Cardiac muscle cell (in vitro differentiated cells and primary cell): ENCODE results near the gene FBXO48. TPM values are rescaled to one million over a fixed set of nuclear protein-coding genes. Genes with fewer than 3 reads are reported as not detected.
"Not testable (repeated sequence)": the region's sequence is repeated elsewhere in the genome, so short reads cannot be mapped to it uniquely, and the experiment has no call there.

Source experiments
- DNase-seq, 2 donors: peaks; one replicate each; pipeline versions ENCODE4 v3.0.0 to v3.0.0-alpha.2; 2010 to 2017; ENCODE audit warnings: low read depth in 1 of 2, low spot score in 1 of 2
- H3K27ac ChIP-seq: fragments of 200-600 bp; sonication (generic); 2 replicates; pipeline ENCODE4 v1.5.1; 2016
- H3K27me3 ChIP-seq: fragments of 200-600 bp; sonication (generic); 2 replicates; pipeline ENCODE4 v1.6.0; 2016; ENCODE audit warnings: control low read depth
- H3K36me3 ChIP-seq: fragments of 200-600 bp; sonication (generic); 2 replicates; pipeline ENCODE4 v1.5.1; 2016; ENCODE audit warnings: control low read depth
- H3K4me1 ChIP-seq: fragments of 200-600 bp; sonication (generic); 2 replicates; pipeline ENCODE4 v1.8.1; 2017; ENCODE audit warnings: low read depth, mild to moderate bottlenecking, mixed run types
- H3K4me3 ChIP-seq: fragments of 200-600 bp; sonication (generic); 2 replicates; pipeline ENCODE4 v1.5.1; 2016; ENCODE audit warnings: mild to moderate bottlenecking
- H3K9me3 ChIP-seq: fragments of 200-600 bp; sonication (generic); 2 replicates; pipeline ENCODE4 v1.5.1; 2017; ENCODE audit warnings: low read depth, mild to moderate bottlenecking, control low read depth
- polyA plus RNA-seq: library from polyadenylated mRNA; unstranded; fragments of >200 nt; fragmentation: Nextera tagmentation; extraction: Ambion mirVana; gene quantifications from 2 replicates; pipeline ENCODE4 v1.2.1, GENCODE V29; 2016
- total RNA-seq: library from RNA; depleted of rRNA; stranded (reverse); fragments of >200 nt; gene quantifications from 2 replicates; pipeline ENCODE4 v1.2.3, GENCODE V29; 2016
- TF ChIP-seq, protein P1 (sequence below): IDR thresholded peaks from 2 replicates; pipeline ENCODE4 v1.5.1; 2012; ENCODE audit warnings: low read depth, mild to moderate bottlenecking, low read length

The FBXO48 gene
- total and polyA plus RNA-seq, 2 experiments from 2014 or later = 0.50 to 0.66 TPM

- H3K27me3 ChIP-seq = no peaks in the 10 kb centered on the region
- H3K4me3 ChIP-seq = no peak overlapping the region
- DNase-seq = no peak
Measured at GRCh38 chr2:68454719-68455118, 12.4 kb downstream of the FBXO48 start.

DNA sequence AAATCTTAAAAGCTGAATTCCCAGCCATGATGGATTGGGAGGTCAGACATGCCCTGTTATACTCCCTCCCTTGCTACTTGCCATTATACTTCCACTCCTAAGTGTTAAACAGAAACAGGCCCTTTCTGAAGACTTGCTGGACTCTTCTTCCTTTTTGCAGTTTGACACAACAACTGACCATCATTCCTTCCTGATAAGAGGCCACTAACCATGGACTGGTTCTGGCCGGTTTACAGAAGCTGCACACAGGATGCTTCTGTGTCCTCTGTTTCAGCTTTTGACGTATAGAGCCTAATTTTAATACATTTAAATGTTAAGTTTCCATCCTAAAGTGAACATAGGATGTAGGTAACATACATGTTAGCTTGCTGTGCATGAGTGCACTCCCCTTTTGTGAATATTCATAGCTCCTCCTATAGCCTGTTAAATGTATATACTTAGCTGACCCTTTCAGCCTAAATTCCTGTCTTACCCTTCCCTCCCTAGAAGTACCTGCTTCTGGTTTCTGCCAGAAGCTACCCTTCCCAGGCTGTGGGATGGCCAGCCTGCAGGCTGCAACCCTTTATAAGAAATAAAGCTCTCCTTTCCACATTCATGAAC, 13.2 kb downstream of the FBXO48 start:
- H3K9me3 ChIP-seq = no peaks in the 10 kb centered on the region
- no peaks in the 10 kb centered on the region for H3K36me3 ChIP-seq
- no peak for DNase-seq
- no peak overlapping the region for H3K4me3 ChIP-seq
- TF ChIP-seq, protein P1, sequence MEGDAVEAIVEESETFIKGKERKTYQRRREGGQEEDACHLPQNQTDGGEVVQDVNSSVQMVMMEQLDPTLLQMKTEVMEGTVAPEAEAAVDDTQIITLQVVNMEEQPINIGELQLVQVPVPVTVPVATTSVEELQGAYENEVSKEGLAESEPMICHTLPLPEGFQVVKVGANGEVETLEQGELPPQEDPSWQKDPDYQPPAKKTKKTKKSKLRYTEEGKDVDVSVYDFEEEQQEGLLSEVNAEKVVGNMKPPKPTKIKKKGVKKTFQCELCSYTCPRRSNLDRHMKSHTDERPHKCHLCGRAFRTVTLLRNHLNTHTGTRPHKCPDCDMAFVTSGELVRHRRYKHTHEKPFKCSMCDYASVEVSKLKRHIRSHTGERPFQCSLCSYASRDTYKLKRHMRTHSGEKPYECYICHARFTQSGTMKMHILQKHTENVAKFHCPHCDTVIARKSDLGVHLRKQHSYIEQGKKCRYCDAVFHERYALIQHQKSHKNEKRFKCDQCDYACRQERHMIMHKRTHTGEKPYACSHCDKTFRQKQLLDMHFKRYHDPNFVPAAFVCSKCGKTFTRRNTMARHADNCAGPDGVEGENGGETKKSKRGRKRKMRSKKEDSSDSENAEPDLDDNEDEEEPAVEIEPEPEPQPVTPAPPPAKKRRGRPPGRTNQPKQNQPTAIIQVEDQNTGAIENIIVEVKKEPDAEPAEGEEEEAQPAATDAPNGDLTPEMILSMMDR = no peak
- H3K27me3 ChIP-seq = no peaks in the 10 kb centered on the region
- H3K27ac ChIP-seq = no peak overlapping the region
- H3K4me1 ChIP-seq = no peaks in the 10 kb centered on the region

More at GRCh38 chr2:68454719-68455118, 12.4 kb downstream of the FBXO48 start:
- TF ChIP-seq, protein P1 = no peak
- no peaks in the 10 kb centered on the region for H3K4me1 ChIP-seq
- H3K36me3 ChIP-seq = no peaks in the 10 kb centered on the region
- no peak overlapping the region for H3K27ac ChIP-seq
- H3K9me3 ChIP-seq = no peaks in the 10 kb centered on the region

DNA sequence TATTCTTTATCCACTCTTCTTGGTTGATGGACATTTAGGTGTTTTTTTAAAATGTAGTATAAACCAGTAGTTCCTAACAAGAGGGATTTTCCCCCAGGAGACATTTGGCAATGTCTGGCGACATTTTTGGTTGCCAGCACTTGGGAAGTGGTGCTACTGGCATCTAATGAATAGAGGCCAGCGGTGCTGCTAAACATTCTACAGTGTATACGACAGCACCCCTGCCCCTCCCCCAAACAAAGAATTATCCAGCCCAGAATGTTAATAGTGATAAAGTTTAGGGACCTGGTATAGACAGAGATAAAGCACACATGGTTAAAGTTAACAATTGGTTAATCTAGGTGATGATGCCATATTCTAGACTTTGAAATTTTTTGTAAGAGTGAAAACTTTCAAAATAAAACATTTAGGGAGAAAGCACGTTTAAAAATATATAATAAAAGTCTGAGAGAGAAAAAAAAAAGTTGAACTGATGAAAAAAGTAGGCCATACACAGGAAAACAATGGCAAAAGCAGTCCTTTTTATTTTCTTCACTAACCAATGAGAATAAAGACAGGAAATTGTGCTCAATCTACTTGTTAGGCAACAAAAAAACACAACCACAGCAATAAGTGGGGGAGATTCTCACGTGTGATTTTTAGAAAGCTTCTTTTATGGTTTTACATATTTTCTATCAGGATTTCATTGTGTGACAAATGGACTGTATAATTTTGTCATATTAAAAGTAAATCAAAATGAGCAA, 14.8 kb downstream of the FBXO48 start:
- Histone ChIP-seq H3K36me3 (no peaks in the 10 kb centered on the region), H3K9me3 (no peaks in the 10 kb centered on the region), H3K27ac (no peak overlapping the region), H3K4me3 (no peak overlapping the region), H3K27me3 (no peaks in the 10 kb centered on the region), H3K4me1 (no peaks in the 10 kb centered on the region)
- TF ChIP-seq, protein P1 = no peak
- DNase-seq = no peak

- DNase-seq = no peak
- Histone ChIP-seq H3K27ac (no peak overlapping the region), H3K27me3 (no peaks in the 10 kb centered on the region), H3K4me3 (no peak overlapping the region), H3K4me1 (no peaks in the 10 kb centered on the region), H3K9me3 (no peaks in the 10 kb centered on the region), H3K36me3 (no peaks in the 10 kb centered on the region)
- TF ChIP-seq, protein P1 = no peak
Measured at GRCh38 chr2:68448671-68449653, 18.1 kb downstream of the FBXO48 start.

GRCh38 chr2:68447118-68447517, 20.0 kb downstream of the FBXO48 start:
- H3K27ac ChIP-seq = no peak overlapping the region
- peaks cover 3% of the 10 kb centered on the region for H3K9me3 ChIP-seq
- no peak for DNase-seq
- H3K4me3 ChIP-seq = no peak overlapping the region
- no peaks in the 10 kb centered on the region for H3K27me3 ChIP-seq
- TF ChIP-seq, protein P1 = no peak
- H3K4me1 ChIP-seq = no peaks in the 10 kb centered on the region
- no peaks in the 10 kb centered on the region for H3K36me3 ChIP-seq

GRCh38 chr2:68446425-68446824, 20.7 kb downstream of the FBXO48 start:
- H3K27ac ChIP-seq, H3K4me3 ChIP-seq, H3K9me3 ChIP-seq, H3K27me3 ChIP-seq, DNase-seq, H3K4me1 ChIP-seq, H3K36me3 ChIP-seq: not testable (repeated sequence)
